CD4-positive, alpha-beta T cell treated with Interleukin-4 for 1 hour (primary cell): ENCODE measurements around the gene NANS.
"Not testable (repeated sequence)": the region's sequence is repeated elsewhere in the genome, so short reads cannot be mapped to it uniquely, and the experiment has no call there.

Experiments used
- DNase-seq, 2 donors: peaks; one replicate each; pipeline ENCODE4 v3.0.0-alpha.2; 2020 to 2022

Gene NANS

GRCh38 chr9:98080326-98080725 is 23.8 kb downstream of the NANS start:
- DNase-seq: no peak

GRCh38 chr9:98080780-98081179 is 24.2 kb downstream of the NANS start:
- DNase-seq: no peak

DNA sequence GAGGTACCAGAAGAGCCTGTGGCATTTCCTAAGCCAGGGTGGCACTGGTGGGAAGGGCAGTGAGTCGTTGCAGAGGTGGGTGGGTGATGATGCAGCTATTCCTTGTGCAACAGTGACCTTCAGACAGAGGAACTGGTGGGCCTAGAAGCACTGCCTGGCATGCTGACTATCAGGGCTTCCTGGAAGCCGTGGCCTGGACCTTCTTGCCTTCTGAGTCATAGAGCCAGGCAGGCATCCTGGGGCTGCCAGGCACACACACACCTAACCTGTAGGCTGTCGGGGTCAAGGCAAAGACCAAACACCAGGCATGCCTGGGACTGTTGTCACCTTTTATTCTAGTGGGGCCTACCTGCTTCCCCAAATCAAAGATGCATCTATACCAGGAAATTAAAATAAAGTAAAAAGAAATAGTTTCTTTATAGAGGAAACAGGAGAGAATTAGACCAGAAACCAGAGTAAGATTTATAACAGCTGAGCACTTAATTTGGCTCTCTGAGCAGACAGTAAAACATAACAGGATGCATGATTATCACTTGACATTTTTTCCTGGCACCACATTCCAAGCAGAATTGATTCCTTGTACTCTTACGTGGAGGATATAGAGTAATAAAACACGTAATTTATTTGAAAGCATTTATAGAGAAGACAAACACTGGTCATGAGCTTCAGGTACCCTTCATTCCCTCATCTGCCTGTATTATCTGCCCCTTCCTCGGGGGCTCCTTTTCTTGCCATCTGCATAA is 25.1 kb downstream of the NANS start:
- DNase-seq: no peak

GRCh38 chr9:98083061-98083501 is 26.5 kb downstream of the NANS start:
- DNase-seq: no peak

DNA sequence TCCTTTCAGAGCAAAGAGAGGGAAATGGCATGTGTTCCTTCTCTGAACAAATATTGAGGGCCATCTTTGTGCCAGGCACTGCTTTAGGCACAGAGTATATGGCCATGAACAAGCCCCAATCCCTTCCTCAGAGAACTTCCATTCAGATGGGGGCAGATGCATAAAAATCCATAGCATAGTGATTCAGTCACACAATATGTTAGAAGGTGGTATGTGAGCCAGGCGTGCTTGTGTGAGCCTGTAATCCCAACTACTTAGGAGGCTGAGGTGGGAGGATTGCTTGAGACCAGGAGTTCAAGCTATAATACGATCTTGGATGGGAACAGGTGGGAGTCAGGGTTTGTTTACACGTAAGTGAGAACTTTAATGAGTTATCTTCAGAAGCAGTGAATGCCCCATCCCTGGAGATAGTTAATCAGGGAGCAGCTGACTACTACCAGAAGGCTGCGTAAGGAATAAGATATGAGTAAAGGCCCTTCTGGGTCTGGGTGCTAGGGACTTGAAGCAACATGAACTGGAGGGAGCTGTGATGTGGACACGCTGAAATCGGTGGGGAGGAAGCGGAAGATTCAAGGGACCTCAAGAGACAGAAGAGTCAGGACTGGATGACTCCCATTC is 27.1 kb downstream of the NANS start:
- no peak for DNase-seq

- DNase-seq: no peak
Measured at GRCh38 chr9:98084396-98084795, 27.9 kb downstream of the NANS start.

GRCh38 chr9:98085058-98085457 is 28.5 kb downstream of the NANS start:
- DNase-seq: no peak

GRCh38 chr9:98085944-98086343 is 29.4 kb downstream of the NANS start:
- DNase-seq: no peak

DNA sequence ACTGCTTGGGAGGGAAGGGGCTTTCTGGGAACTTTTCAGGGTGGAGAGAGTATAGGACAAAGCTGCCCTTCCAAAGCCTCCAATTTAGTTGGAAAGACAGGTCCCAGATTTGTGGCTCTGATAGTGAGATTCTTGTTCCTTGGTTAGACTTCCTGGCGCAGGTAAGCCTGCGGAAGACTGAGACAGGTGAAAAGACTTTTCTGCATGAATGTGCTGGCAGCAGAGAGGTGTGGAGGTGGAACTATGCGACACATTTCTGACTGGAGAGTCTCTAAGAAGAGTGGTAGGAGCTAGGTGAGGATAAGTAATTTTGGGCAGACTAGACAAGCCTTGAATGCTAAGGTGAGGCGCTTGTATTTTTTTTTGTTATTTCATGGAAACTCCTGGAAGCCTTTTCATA is 29.9 kb downstream of the NANS start:
- no peak for DNase-seq

DNA sequence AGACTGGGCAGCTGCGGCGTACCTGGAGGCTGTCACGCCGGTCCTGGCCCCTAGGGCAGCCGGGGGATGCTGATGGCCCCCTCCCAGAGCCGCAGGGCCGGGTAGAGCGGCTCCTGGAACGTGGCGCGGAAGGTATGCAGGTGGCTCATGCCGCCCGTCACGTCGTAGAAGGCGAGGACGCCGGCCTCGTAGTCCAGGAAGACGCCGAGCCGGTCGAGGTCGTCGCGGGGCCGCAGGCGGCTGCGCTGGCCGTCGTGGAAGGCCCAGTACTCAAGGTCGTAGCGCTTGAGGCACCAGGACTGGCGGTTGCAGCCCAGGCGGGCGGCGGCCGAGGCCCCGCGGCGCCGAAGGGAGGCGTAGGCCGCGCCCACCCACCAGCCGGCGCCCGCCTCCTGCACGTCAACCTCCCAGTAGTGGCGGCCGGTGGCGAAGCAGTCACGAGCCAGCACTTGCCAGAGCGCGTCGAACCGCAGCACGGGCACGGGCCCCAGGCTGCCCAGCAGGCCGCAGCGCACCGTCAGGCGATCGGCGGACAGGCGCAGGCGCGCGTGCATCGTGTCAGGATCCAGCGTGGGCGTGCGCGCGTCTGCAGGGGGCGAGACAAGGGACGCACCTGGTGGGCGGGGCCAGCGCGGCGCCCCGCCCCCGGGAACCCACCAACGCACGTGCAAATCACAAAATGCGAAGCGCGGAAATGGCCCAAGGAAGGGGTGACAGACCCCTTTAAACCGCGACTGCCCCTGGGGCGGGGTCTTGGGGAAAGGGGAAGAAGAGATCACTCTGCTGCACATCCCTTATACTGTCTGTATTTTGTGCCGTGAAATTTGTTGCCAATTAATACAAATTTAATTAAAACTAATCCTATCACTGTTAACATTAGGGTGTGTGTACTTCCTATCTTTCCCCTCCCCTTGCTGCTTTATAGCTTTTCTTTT is 31.2 kb downstream of the NANS start:
- peak; percentile 61 to 72 for DNase-seq

DNA sequence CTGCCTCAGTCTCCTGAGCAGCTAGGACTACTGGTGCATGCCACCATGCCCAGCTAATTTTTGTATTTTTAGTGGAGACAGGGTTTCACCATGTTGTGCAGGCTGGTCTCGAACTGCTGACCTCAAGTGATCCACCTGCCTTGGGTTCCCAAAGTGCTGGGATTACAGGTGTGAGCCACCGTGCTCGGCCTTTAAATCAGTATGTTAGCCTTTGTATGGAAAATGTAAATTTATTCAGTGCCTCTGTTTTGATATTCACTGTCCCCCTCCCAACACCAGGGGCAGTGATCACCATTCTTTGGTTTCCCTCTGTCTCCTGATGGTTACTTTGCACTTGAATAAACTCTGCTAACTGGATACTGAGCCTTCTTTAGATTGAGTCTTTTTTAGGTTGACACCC is 34.1 kb downstream of the NANS start:
- not testable (repeated sequence) for DNase-seq

DNA sequence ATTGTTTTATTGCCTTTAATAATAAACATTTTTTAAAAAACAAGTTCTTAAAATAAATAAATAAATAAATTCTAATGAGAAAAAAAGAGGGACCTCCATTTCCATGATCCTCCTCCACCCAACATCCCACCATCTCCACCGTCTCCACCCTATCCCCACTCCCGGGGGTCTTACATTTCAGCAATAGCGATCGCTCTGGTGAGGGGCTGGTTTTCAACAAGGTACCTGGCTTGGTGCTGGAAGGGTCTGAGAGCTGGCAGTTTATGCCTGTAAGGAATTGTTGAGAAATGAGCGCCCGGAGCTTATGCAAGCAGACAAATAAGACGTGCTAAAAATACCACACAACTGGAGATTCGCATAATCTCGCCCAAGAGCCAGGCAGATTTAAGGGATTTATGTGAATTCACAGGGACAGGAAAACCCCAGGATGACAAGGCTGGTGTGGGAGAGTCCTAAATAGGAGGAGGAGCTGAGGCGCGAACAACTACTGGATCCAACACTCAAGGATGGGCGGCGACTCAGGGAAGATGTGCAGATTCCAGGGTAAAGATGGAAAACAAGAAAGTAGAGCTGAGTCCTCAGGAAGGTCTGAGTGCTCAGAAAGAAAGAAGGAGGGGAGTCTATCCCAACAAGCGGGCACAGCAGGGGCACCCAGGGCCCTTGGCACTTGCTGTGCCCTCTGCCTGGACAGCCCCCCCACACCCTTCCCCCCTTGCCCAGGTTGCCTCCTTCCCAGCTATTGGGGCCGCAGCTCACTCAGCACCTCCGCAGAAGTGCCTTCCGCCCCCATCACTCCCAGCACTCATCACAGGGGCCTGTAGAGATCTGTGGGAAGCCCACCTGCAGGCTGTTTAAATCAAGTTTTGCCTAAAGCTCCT is 35.4 kb downstream of the NANS start:
- no peak for DNase-seq

DNA sequence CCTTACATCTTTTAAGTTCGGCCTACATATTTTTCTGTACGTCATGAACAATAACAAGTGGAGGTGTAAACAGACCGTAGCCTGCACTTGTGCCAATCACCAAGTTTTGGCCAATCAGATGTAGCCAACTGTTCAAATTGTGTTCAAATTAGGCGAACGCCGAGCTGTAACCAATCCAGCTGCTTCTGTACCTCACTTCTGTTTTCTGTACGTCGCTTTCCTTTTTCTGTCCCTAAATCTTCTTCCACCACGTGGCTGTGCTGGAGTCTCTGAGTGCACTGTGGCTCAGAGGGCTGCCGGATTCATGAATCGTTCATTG is 36.0 kb downstream of the NANS start:
- peak; percentile 31 to 39 for DNase-seq

- DNase-seq: no peak
Measured at GRCh38 chr9:98094316-98094715, 37.8 kb downstream of the NANS start.

DNA sequence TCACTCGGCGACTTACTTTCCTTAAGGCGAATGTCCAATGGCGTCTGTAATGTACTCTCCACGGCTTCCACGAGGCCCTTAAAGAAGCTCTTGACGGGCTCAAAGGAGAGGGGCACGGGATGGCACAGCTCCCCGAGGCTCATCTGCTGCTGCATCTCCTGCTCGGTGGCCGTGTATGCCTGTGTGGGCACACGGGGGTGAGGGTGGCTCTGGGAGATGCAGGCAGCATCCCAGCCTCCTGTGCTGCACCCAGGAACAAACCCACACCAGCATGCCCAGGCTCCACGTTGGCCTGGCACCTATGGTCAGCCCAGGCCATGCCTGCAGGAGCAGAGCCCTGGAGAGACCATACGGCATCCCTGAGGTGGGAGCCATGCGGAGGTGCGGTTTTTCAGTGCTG is 38.3 kb downstream of the NANS start:
- DNase-seq: no peak

- no peak for DNase-seq
Measured at GRCh38 chr9:98095401-98095800, 38.9 kb downstream of the NANS start.

- no peak for DNase-seq
Measured at GRCh38 chr9:98096091-98096490, 39.6 kb downstream of the NANS start.

DNA sequence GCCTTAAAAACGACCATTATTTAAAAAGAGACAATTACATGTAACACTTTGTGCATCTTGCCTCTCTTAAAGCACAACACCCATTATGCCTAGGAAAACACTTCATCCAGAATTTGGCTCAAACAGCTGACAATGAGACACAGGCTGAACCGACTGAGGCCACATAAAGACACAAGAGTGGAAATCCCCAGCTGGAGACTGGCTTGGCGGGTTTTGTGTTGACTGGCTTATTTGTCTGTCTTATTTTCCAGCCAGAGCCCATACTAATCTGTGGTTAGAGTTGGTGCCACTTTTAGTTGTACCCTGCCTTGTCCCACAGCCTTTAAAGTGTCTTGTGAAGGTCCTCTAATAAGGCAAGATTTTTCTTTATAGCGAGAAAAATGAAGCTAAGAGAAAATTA is 41.3 kb downstream of the NANS start:
- DNase-seq: peak; percentile 40 to 60

DNA sequence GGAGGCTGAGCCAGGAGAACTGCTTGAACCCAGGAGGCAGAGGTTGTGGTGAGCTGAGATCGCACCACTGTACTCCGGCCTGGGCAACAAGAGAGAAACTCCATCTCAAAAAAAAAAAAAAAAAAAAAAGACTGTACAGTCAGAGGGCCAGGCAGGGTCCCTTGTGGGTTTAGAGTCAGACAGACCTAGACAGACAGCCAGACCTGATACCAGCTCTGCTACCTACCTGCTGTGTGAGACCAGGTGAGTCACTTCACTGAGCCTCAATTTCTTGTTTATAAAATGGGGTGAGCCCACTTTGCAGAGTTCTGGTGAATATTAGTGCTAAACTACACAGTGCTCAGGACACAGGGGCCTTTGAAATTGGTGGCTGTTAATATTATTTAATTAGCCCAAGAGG is 42.8 kb downstream of the NANS start:
- DNase-seq: peak; percentile 32 to 34

DNA sequence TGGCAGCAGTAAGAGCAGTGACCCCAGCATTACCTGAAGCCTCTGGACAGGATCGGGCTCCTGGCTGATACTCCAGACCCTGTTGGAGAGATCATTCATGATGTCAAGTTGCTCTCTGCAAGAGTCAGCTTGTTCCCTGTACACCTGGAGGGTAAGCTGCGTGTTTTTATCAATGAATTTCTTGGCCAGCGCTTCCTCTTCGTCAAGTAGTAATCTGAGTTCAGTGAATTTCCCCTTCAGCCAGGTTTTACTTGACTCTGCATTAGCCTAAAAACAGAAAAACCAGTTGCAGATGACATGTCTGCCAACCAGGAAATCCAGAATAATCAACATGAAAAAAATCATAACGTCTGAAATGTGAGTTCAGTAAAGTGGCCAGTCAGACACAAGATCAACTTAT is 43.4 kb downstream of the NANS start:
- peak in 1 of 2 donors; percentile 37 for DNase-seq

GRCh38 chr9:98100456-98100855 is 43.9 kb downstream of the NANS start:
- DNase-seq: no peak

DNA sequence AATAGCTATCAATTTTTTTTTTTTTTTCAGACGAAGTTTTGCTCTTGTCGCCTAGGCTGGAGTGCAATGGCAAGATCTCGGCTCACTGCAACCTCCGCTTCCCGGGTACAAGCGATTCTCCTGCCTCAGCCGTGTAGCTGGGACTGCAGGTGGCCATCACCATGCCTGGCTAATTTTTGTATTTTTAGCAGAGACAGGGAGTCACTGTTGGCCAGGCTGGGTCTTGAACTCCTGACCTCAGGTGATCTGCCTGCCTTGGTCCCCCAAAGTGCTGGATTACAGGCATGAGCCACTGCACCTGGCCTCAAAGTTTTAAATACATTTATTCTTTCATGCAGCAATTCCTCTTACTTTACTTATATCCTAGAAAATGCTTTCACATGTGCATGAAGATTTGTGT is 44.9 kb downstream of the NANS start:
- no peak for DNase-seq

DNA sequence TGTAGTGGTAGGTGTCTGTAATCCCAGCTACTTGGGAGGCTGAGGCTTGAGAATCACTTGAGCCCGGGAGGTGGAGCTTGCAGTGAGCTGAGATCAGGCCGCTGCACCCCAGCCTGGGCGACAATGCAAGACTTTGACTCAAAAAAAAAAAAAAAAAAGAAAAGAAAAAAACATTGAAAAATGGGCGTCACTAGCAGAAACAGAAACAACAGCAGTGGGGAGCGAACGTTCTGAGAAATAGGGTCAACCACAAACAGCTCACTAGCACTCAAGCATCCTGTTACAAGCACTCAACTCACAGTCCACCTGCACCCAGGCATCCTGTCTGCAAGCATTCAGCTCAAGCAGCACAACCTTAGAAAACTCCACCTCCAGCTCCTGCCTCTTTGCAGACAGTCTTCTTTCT is 45.3 kb downstream of the NANS start:
- peak; percentile 91 to 92 for DNase-seq
